HFF-Myc (cell line): ENCODE measurements around the gene MAPK14.

Source experiments
- DNase-seq: peaks from one replicate; pipeline ENCODE4 v3.0.0-alpha.2; 2011; ENCODE audit warnings: low read depth; ENCODE audit errors: extremely low read depth
- H3K4me3 ChIP-seq: replicated peaks from 2 replicates; pipeline ENCODE4 v1.5.1; 2011; ENCODE audit warnings: low read depth, mild to moderate bottlenecking, control low read depth, low read length
- TF ChIP-seq, protein P1 (sequence below): IDR thresholded peaks from 2 replicates; pipeline ENCODE4 v1.5.1; 2012; ENCODE audit warnings: mild to moderate bottlenecking, low read depth, low read length, control low read depth; ENCODE audit errors: missing control alignments

MAPK14 gene

DNA sequence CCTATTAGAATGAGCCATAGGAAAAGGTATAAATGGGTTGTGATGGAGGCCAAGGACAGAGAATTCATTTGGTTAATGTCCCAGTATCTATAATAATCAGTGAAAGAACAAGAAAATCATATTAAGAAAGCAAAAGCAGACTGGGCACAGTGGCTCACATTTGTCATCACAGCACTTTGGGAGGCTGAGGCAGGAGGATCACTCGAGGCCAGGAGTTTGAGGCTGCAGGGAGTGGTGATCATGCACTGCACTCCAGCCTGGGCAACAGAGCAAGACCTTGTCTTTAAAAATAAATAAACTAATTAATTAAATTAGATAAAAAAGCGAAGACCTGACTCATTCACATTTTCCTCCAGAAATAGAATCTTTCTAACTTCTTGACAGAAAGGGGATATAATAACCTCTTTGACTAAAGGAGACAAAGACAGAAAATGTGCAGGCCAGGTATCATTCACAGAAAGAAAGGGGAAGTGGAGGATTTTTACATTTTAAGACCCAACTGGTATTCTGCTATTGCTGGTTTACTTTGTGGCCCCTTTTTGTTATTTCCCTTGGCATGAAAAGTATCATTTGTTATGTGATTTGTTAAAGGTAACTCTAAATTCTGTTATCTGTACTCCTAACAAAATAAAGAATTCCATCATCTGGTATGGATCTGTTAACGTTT lies 70.8 kb downstream of the MAPK14 start:
- H3K4me3 ChIP-seq: no peak overlapping the region
- TF ChIP-seq, protein P1, sequence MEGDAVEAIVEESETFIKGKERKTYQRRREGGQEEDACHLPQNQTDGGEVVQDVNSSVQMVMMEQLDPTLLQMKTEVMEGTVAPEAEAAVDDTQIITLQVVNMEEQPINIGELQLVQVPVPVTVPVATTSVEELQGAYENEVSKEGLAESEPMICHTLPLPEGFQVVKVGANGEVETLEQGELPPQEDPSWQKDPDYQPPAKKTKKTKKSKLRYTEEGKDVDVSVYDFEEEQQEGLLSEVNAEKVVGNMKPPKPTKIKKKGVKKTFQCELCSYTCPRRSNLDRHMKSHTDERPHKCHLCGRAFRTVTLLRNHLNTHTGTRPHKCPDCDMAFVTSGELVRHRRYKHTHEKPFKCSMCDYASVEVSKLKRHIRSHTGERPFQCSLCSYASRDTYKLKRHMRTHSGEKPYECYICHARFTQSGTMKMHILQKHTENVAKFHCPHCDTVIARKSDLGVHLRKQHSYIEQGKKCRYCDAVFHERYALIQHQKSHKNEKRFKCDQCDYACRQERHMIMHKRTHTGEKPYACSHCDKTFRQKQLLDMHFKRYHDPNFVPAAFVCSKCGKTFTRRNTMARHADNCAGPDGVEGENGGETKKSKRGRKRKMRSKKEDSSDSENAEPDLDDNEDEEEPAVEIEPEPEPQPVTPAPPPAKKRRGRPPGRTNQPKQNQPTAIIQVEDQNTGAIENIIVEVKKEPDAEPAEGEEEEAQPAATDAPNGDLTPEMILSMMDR: no peak
- DNase-seq: no peak

DNA sequence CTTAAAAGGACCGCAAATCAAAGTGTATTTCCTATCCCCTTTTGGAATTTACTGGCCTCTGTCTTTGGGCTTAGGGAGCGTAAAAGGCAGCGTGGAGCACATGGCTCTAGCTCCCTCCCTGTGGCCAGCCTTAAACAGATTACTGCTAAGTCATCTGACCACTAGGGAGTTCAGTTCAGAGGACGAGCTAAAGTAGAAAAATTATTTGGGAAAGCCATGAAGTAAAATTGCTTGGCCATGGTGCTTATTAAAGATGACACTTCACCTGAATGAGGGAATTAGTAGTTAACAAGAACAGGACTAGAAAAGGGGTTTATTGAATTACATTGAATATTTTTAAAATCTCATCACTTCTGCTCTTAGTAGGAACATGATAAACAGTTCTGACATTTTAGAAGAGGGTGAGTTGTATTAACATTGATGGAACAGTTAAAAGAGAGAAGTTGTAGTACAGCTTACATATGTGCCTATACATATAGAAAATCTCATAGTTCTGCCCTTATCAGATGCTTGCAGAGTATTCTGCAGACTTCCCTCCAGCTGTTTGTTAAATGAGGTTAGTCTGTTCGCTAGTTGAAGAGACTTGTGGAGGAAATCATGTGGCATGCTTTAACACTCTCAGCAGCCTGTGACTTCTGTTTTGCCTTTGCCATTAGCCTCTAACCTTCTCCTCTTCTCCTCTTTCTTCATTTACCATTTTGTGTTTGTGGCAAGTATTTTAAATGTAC lies 71.5 kb downstream of the MAPK14 start:
- TF ChIP-seq, protein P1: no peak
- no peak overlapping the region for H3K4me3 ChIP-seq
- no peak for DNase-seq

DNA sequence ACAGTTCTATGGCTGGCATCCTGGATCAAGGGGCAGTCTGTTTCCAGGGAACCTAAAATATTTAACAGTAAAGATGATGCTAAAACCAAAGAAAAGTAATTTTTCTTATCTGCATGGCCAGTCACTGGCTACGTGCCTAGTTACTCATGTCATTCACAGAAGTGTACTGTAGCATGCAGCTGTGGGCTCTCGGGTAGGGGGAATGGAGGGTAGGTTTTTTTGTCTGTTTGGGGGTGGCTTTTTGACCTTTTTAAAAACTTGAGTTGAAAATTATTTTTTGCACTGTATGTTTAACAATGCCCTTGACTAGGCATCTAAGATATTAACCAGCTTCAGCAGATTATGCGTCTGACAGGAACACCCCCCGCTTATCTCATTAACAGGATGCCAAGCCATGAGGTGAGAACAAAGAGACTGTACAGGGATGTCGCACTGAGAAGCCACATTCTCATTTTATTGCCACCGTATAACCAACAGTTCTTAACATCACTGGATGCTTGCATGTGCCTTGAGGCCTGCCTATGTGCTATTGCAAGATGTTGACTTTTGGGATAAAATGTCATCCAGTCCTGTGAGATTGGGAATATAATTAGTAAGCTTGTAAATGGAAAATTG lies 72.4 kb downstream of the MAPK14 start:
- DNase-seq: no peak
- TF ChIP-seq, protein P1: no peak
- H3K4me3 ChIP-seq: no peak overlapping the region

DNA sequence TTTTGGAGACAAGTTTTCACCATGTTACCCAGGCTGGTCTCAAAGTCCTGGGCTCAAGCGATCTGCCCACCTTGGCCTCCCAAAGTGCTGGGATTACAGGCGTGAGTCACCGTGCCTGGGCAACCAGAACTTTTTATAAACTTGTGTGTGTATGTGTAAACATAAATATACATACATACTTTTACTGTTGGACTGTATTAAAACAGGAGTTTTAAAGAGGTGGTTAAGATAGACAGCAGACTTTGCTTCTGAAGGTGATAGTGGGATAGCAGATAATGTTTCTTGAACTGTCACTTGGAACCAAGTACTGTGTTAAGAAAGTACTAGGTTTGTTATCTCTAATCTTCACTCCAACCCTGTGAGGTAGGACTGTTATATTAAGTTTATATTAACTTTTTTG lies 74.1 kb downstream of the MAPK14 start:
- no peak for DNase-seq
- TF ChIP-seq, protein P1: no peak
- no peak overlapping the region for H3K4me3 ChIP-seq

DNA sequence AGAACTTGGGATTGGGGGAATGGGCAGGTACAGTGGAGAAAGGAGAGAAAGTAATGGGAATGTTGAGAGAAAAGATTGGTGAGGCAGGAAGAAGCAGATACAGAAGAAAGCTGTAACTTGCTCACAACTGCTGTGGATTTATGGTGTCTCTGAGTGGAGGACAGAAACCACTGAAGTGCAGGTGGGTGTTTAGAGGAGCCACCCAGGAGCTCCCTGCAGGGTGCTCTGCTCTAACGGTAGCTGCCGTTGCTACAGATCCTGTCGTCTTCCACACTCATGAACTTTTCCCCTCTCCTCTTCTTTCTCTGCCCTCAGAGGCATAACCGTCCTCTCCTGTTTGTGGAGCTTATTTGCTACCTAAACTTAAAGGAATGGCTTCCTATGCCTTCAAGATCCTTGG lies 75.2 kb downstream of the MAPK14 start:
- TF ChIP-seq, protein P1: no peak
- DNase-seq: no peak
- no peak overlapping the region for H3K4me3 ChIP-seq

DNA sequence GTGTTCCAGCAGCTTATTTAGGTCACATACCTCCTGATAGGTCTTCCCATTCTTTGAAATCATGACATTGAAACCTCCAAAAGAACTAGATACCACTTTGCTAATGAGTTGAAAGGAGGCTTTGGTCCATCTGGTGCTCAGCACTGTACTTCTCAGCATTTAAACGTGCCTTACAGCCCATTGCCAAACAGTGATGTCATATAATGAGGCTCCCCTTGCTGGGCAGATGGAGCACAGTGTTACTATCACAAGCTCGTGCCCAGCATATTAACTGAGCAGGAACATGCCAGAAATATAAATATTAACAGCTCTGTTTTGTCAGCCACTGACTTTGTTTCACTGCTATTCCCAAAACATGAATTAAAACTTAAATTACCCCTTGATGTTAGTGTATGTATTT lies 77.2 kb downstream of the MAPK14 start:
- H3K4me3 ChIP-seq: no peak overlapping the region
- TF ChIP-seq, protein P1: no peak
- DNase-seq: no peak
